Endothelial cell (in vitro differentiated cells): ENCODE measurements around the gene GTF2F1. TPM values are rescaled to one million over a fixed set of nuclear protein-coding genes. Genes with fewer than 3 reads are reported as not detected.
"Not testable (repeated sequence)": the region's sequence is repeated elsewhere in the genome, so short reads cannot be mapped to it uniquely, and the experiment has no call there.

ENCODE experiments used
- DNase-seq: peaks from one replicate; pipeline ENCODE4 v3.0.0; 2021; ENCODE audit warnings: low spot score
- H3K27ac Mint-ChIP-seq: one replicate; pipeline ENCODE4 v1.8.0; 2021; ENCODE audit warnings: mixed read lengths, inconsistent platforms; ENCODE audit not compliant: unreplicated experiment
- H3K27me3 Mint-ChIP-seq: one replicate; pipeline ENCODE4 v1.8.0; 2021; ENCODE audit warnings: mild to moderate bottlenecking, moderate library complexity, mixed read lengths, inconsistent platforms; ENCODE audit not compliant: unreplicated experiment
- H3K36me3 Mint-ChIP-seq: one replicate; pipeline ENCODE4 v1.8.0; 2021; ENCODE audit warnings: mild to moderate bottlenecking, low read depth, mixed read lengths, inconsistent platforms; ENCODE audit not compliant: unreplicated experiment
- H3K4me1 Mint-ChIP-seq: one replicate; pipeline ENCODE4 v1.8.0; 2021; ENCODE audit warnings: mild to moderate bottlenecking, mixed read lengths, inconsistent platforms; ENCODE audit not compliant: unreplicated experiment
- H3K4me3 Mint-ChIP-seq: one replicate; pipeline ENCODE4 v1.8.0; 2021; ENCODE audit warnings: mild to moderate bottlenecking, mixed read lengths, inconsistent platforms; ENCODE audit not compliant: unreplicated experiment
- H3K9me3 Mint-ChIP-seq: one replicate; pipeline ENCODE4 v1.8.0; 2021; ENCODE audit warnings: mixed read lengths, inconsistent platforms; ENCODE audit not compliant: unreplicated experiment
- total RNA-seq: library from RNA; stranded (reverse); fragmentation: NEBNext Ultra II Directional; extraction: Animal tissue kit (Norgen Biotek cat#: 25700); gene quantifications from one replicate; pipeline ENCODE4 v1.2.1, GENCODE V29; 2021; ENCODE audit not compliant: unreplicated experiment
- TF ChIP-seq, protein P1 (sequence below): fragments of 200-600 bp; sonication (generic); IDR thresholded peaks from one replicate; pipeline ENCODE4 v1.5.0; 2021; ENCODE audit warnings: antibody characterized with exemption; ENCODE audit not compliant: unreplicated experiment

GTF2F1 gene
- total RNA-seq, 1 donor from 2014 or later = 95.5 TPM

GRCh38 chr19:6402837-6403608 is 10.1 kb upstream of the GTF2F1 start:
- H3K27ac Mint-ChIP-seq = no peak overlapping the region
- H3K27me3 Mint-ChIP-seq = peaks cover 4% of the 10 kb centered on the region
- DNase-seq = no peak
- H3K9me3 Mint-ChIP-seq = no peaks in the 10 kb centered on the region
- TF ChIP-seq, protein P1, sequence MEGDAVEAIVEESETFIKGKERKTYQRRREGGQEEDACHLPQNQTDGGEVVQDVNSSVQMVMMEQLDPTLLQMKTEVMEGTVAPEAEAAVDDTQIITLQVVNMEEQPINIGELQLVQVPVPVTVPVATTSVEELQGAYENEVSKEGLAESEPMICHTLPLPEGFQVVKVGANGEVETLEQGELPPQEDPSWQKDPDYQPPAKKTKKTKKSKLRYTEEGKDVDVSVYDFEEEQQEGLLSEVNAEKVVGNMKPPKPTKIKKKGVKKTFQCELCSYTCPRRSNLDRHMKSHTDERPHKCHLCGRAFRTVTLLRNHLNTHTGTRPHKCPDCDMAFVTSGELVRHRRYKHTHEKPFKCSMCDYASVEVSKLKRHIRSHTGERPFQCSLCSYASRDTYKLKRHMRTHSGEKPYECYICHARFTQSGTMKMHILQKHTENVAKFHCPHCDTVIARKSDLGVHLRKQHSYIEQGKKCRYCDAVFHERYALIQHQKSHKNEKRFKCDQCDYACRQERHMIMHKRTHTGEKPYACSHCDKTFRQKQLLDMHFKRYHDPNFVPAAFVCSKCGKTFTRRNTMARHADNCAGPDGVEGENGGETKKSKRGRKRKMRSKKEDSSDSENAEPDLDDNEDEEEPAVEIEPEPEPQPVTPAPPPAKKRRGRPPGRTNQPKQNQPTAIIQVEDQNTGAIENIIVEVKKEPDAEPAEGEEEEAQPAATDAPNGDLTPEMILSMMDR = no peak
- no peak overlapping the region for H3K4me3 Mint-ChIP-seq
- H3K36me3 Mint-ChIP-seq = no peaks in the 10 kb centered on the region
- no peaks in the 10 kb centered on the region for H3K4me1 Mint-ChIP-seq

- Mint-ChIP-seq H3K4me1 (no peaks in the 10 kb centered on the region), H3K36me3 (no peaks in the 10 kb centered on the region), H3K27ac (no peak overlapping the region), H3K27me3 (peaks cover 4% of the 10 kb centered on the region), H3K9me3 (no peaks in the 10 kb centered on the region), H3K4me3 (no peak overlapping the region)
- no peak for DNase-seq
- TF ChIP-seq, protein P1 = no peak
Observed at GRCh38 chr19:6402058-6402457, 9.1 kb upstream of the GTF2F1 start.

DNA sequence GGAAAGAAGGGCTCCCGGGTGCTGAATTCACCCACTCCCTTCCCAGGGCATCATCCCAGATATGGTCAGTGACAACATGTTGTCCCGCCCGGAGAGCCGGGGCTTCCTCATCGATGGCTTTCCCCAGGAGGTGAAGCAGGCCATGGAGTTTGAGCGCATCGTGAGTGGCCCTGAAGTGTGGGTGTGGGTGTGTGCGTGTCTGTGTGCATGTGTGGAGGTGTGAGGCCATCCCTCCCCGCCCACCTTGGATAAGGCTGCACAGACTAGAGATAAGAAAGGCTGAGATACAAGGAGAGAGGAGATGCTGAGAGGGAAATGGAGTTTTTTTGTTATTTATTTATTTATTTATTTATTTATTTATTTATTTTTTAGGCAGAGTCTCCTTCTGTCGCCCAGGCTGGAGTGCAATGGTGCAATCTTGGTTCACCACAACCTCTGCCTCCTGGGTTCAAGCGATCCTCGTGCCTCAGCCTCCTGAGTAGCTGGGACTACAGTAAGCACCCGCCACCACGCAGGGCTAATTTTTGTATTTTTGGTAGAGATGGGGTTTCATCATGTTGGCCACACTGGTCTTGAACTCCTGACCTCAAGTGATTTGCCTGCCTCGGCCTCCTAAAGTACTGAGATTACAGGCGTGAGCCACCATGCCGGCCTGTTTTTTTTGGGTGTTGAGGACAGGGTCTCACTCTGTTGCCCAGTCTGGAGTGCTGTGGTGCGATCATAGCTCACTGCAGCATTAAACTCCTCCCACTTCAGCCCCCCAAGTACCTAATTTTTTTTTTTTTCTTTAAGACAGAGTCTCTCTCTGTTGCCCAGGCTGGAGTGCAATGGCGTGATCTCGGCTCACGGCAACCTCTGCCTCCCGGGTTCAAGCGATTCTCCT is 7.3 kb upstream of the GTF2F1 start:
- not testable (repeated sequence) for H3K36me3 Mint-ChIP-seq, H3K4me3 Mint-ChIP-seq, DNase-seq, H3K9me3 Mint-ChIP-seq, H3K27me3 Mint-ChIP-seq, H3K27ac Mint-ChIP-seq, H3K4me1 Mint-ChIP-seq

DNA sequence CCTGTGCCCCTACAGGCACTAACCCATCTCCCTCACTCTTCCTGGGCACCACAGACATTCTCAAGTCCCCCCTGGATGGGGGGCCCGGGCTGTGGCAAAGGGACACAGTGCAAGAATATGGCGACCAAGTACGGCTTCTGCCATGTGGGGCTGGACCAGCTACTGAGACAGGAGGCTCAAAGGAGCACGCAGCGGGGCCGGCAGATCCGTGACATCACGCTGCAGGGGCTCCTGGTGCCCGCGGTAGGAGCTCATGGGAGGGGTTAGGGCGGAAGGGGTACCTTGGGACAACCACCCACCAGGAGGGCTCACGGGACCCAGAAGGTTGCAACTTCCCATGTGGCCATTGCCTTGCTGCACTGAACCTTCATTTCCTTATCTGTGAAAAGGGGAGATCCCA is 3.3 kb upstream of the GTF2F1 start:
- H3K27ac Mint-ChIP-seq = no peak overlapping the region
- H3K9me3 Mint-ChIP-seq = no peaks in the 10 kb centered on the region
- no peak overlapping the region for H3K4me3 Mint-ChIP-seq
- peaks cover 23% of the 10 kb centered on the region for H3K4me1 Mint-ChIP-seq
- TF ChIP-seq, protein P1 = no peak
- DNase-seq = no peak
- peaks cover 12% of the 10 kb centered on the region for H3K36me3 Mint-ChIP-seq
- H3K27me3 Mint-ChIP-seq = peaks cover 19% of the 10 kb centered on the region

- peak overlapping the region; percentile 74 for H3K27ac Mint-ChIP-seq
- peaks cover 17% of the 10 kb centered on the region for H3K36me3 Mint-ChIP-seq
- H3K4me3 Mint-ChIP-seq = peak overlapping the region; percentile 81
- H3K27me3 Mint-ChIP-seq = peaks cover 19% of the 10 kb centered on the region
- no peak for DNase-seq
- TF ChIP-seq, protein P1 = no peak
- H3K9me3 Mint-ChIP-seq = no peaks in the 10 kb centered on the region
- peaks cover 26% of the 10 kb centered on the region for H3K4me1 Mint-ChIP-seq
Observed at GRCh38 chr19:6394831-6395230, 1.9 kb upstream of the GTF2F1 start.
